Activated CD4-positive, alpha-beta T cell treated with anti-CD3 and anti-CD28 coated beads for 36 hours (primary cell): ENCODE data around the gene RNASET2. TPM values are rescaled to one million over a fixed set of nuclear protein-coding genes. Genes with fewer than 3 reads are reported as not detected.
"Not testable (repeated sequence)": the region's sequence is repeated elsewhere in the genome, so short reads cannot be mapped to it uniquely, and the experiment has no call there.

Experiments used
- ATAC-seq: fragments of 200-7000 bp; cut with Tn5 transposase; one replicate; pipeline ENCODE4 v1.10.0; 2021; ENCODE audit warnings: mild to moderate bottlenecking, moderate library complexity
- CTCF ChIA-PET: fragments of 350-600 bp; sonication (Branson Sonifier 250); formaldehyde crosslinking; loops from one replicate; lab custom pipeline; 2021; ENCODE audit warnings: antibody characterized with exemption; lab: Charles Lee
- POLR2A ChIA-PET: fragments of 350-600 bp; sonication (Branson Sonifier 250); formaldehyde crosslinking; loops from one replicate; lab custom pipeline; 2021; ENCODE audit warnings: antibody characterized with exemption, inconsistent platforms; lab: Charles Lee
- DNase-seq: peaks from one replicate; pipeline ENCODE4 v3.0.0-alpha.2; 2020
- H3K27ac Mint-ChIP-seq: one replicate; pipeline ENCODE4 v1.8.0; 2021; ENCODE audit warnings: mixed read lengths
- H3K27me3 Mint-ChIP-seq: one replicate; pipeline ENCODE4 v1.8.0; 2021; ENCODE audit warnings: mixed read lengths
- H3K36me3 Mint-ChIP-seq: one replicate; pipeline ENCODE4 v1.8.0; 2021; ENCODE audit warnings: low read depth, mixed read lengths
- H3K4me1 Mint-ChIP-seq: one replicate; pipeline ENCODE4 v1.8.0; 2021; ENCODE audit warnings: mixed read lengths
- H3K4me3 Mint-ChIP-seq: one replicate; pipeline ENCODE4 v1.8.0; 2021; ENCODE audit warnings: mild to moderate bottlenecking, moderate library complexity, mixed read lengths
- H3K9me3 Mint-ChIP-seq: one replicate; pipeline ENCODE4 v1.8.0; 2021; ENCODE audit warnings: low read depth, mixed read lengths
- intact Hi-C, 2 experiments: fragments of 100-400 bp; cut with DNase I in 1 of 2; cut with micrococcal nuclease in 1 of 2; formaldehyde crosslinking; loops; one replicate each; pipeline versions ENCODE4 v1.14.2 to v1.15.1; 2022 to 2024; cut with DNase I, micrococcal nuclease
- total RNA-seq, 2 experiments: library from RNA; stranded (reverse); gene quantifications; one replicate each; pipeline ENCODE4 v1.2.3, GENCODE V29; 2021

Gene RNASET2
- total RNA-seq, 2 experiments from 2014 or later = 68.7 to 85.2 TPM

- H3K4me1 Mint-ChIP-seq = peaks cover 78% of the 10 kb centered on the region
- H3K27me3 Mint-ChIP-seq = no peaks in the 10 kb centered on the region
- DNase-seq (no peak), ATAC-seq (no peak)
- POLR2A ChIA-PET = interaction anchor here (1.4 kb wide), 1 partner anchor 13 kb away, joined by 4 read pairs; no protein-coding TSS in a partner anchor
- CTCF ChIA-PET = interaction anchor here (0.6 to 1.7 kb wide), 3 partner anchors 18 to 89 kb away, joined by 3 to 7 read pairs (median 4); no protein-coding TSS in a partner anchor
- peaks cover 34% of the 10 kb centered on the region for H3K36me3 Mint-ChIP-seq
- H3K4me3 Mint-ChIP-seq = peak overlapping the region; percentile 94
- H3K9me3 Mint-ChIP-seq = no peaks in the 10 kb centered on the region
- peak overlapping the region; percentile 73 for H3K27ac Mint-ChIP-seq
- intact Hi-C loops = loop anchor here (2.0 to 5.0 kb wide), 4 partner anchors 93 to 612 kb away; partner anchors contain the start of gene SFT2D1 (in 1 of the 2)
These were observed 2.1 kb downstream of the RNASET2 start for GRCh38 chr6:166954118-166954713.

GRCh38 chr6:166952567-166953486 is 3.5 kb downstream of the RNASET2 start:
- H3K4me3 Mint-ChIP-seq = peak overlapping the region; percentile 94
- intact Hi-C loops = loop anchor here (5.0 kb wide), 3 partner anchors 166 to 611 kb away; partner anchors contain the start of gene SFT2D1 (in 1 of the 2)
- peaks cover 34% of the 10 kb centered on the region for H3K36me3 Mint-ChIP-seq
- peaks cover 70% of the 10 kb centered on the region for H3K4me1 Mint-ChIP-seq
- ATAC-seq (peak; percentile 10), DNase-seq (peak; percentile 68)
- POLR2A ChIA-PET = interaction anchor here (1.4 kb wide), 1 partner anchor 11 kb away, joined by 4 read pairs; no protein-coding TSS in a partner anchor
- no peaks in the 10 kb centered on the region for H3K9me3 Mint-ChIP-seq
- CTCF ChIA-PET = interaction anchor here (0.6 to 2.1 kb wide), 8 partner anchors 9 to 166 kb away, joined by 3 to 11 read pairs (median 4); partner anchors contain the start of gene CEP43
- peak overlapping the region; percentile 76 for H3K27ac Mint-ChIP-seq
- H3K27me3 Mint-ChIP-seq = no peaks in the 10 kb centered on the region

GRCh38 chr6:166952121-166952520 is 4.2 kb downstream of the RNASET2 start:
- intact Hi-C loops = loop anchor here (5.0 kb wide), 3 partner anchors 165 to 610 kb away; partner anchors contain the start of gene SFT2D1 (in 1 of the 2)
- H3K27ac Mint-ChIP-seq = peak overlapping the region; percentile 76
- H3K4me1 Mint-ChIP-seq = peaks cover 63% of the 10 kb centered on the region
- no peaks in the 10 kb centered on the region for H3K9me3 Mint-ChIP-seq
- no peaks in the 10 kb centered on the region for H3K27me3 Mint-ChIP-seq
- no peak for ATAC-seq
- H3K36me3 Mint-ChIP-seq = peaks cover 40% of the 10 kb centered on the region
- CTCF ChIA-PET = interaction anchor here (0.6 to 2.1 kb wide), 4 partner anchors 10 to 165 kb away, joined by 3 to 11 read pairs (median 4); no protein-coding TSS in a partner anchor
- POLR2A ChIA-PET = interaction anchor here (0.6 kb wide), 2 partner anchors 82 to 196 kb away, joined by 3 read pairs; no protein-coding TSS in a partner anchor
- peak overlapping the region; percentile 94 for H3K4me3 Mint-ChIP-seq
- DNase-seq = peak; percentile 40

GRCh38 chr6:166951670-166952060 is 4.7 kb downstream of the RNASET2 start:
- Mint-ChIP-seq H3K27me3 (no peaks in the 10 kb centered on the region), H3K4me3 (peak overlapping the region; percentile 27), H3K4me1 (peaks cover 63% of the 10 kb centered on the region), H3K27ac (peak overlapping the region; percentile 95), H3K9me3 (no peaks in the 10 kb centered on the region), H3K36me3 (peaks cover 43% of the 10 kb centered on the region)
- intact Hi-C loops = loop anchor here (1.0 to 5.0 kb wide), 9 partner anchors 8 to 609 kb away; partner anchors contain the start of genes CEP43 (in 1 of the 2) and SFT2D1 (in 1 of the 2)
- ChIA-PET POLR2A (interaction anchor here (0.6 to 0.7 kb wide), 3 partner anchors 10 to 196 kb away, joined by 3 to 5 read pairs (median 3); no protein-coding TSS in a partner anchor), CTCF (interaction anchor here (0.6 to 2.1 kb wide), 4 partner anchors 9 to 778 kb away, joined by 3 to 11 read pairs (median 4); no protein-coding TSS in a partner anchor)
- ATAC-seq (no peak), DNase-seq (no peak)

- DNase-seq (peak; percentile 89), ATAC-seq (peak; percentile 84)
- CTCF ChIA-PET = interaction anchor here (0.6 to 2.1 kb wide), 6 partner anchors 9 to 778 kb away, joined by 3 to 11 read pairs (median 3); no protein-coding TSS in a partner anchor
- H3K27ac Mint-ChIP-seq = peak overlapping the region; percentile 95
- peaks cover 63% of the 10 kb centered on the region for H3K4me1 Mint-ChIP-seq
- intact Hi-C loops = loop anchor here (1.0 to 5.0 kb wide), 9 partner anchors 8 to 609 kb away; partner anchors contain the start of genes CEP43 (in 1 of the 2) and SFT2D1 (in 1 of the 2)
- not testable (repeated sequence) for H3K27me3 Mint-ChIP-seq, H3K9me3 Mint-ChIP-seq
- H3K36me3 Mint-ChIP-seq = peaks cover 47% of the 10 kb centered on the region
- POLR2A ChIA-PET = interaction anchor here (0.6 to 0.7 kb wide), 3 partner anchors 9 to 197 kb away, joined by 3 to 5 read pairs (median 3); no protein-coding TSS in a partner anchor
- H3K4me3 Mint-ChIP-seq = peak overlapping the region; percentile 61
These were observed 5.3 kb downstream of the RNASET2 start for GRCh38 chr6:166950892-166951669.

- ATAC-seq = peak; percentile 34
- POLR2A ChIA-PET = interaction anchor here (0.7 kb wide), 1 partner anchor 1217 kb away, joined by 3 read pairs; no protein-coding TSS in a partner anchor
- H3K4me3 Mint-ChIP-seq = peak overlapping the region; percentile 61
- H3K9me3 Mint-ChIP-seq = no peaks in the 10 kb centered on the region
- intact Hi-C loops = loop anchor here (2.0 to 5.0 kb wide), 5 partner anchors 116 to 608 kb away; partner anchors contain the start of gene SFT2D1 (in 1 of the 2)
- no peaks in the 10 kb centered on the region for H3K27me3 Mint-ChIP-seq
- peak; percentile 48 for DNase-seq
- peaks cover 50% of the 10 kb centered on the region for H3K36me3 Mint-ChIP-seq
- H3K4me1 Mint-ChIP-seq = peaks cover 62% of the 10 kb centered on the region
- peak overlapping the region; percentile 95 for H3K27ac Mint-ChIP-seq
- CTCF ChIA-PET = interaction anchor here (0.8 to 2.1 kb wide), 5 partner anchors 8 to 175 kb away, joined by 3 to 11 read pairs (median 4); no protein-coding TSS in a partner anchor
These were observed 5.9 kb downstream of the RNASET2 start for GRCh38 chr6:166950443-166950821.

GRCh38 chr6:166949528-166950442 is 6.6 kb downstream of the RNASET2 start:
- DNase-seq (no peak), ATAC-seq (peak; percentile 3)
- Mint-ChIP-seq H3K27me3 (no peaks in the 10 kb centered on the region), H3K9me3 (no peaks in the 10 kb centered on the region), H3K36me3 (peaks cover 49% of the 10 kb centered on the region), H3K27ac (peak overlapping the region; percentile 95), H3K4me1 (peaks cover 61% of the 10 kb centered on the region), H3K4me3 (peak overlapping the region; percentile 61)
- CTCF ChIA-PET = interaction anchor here (0.8 to 1.6 kb wide), 4 partner anchors 9 to 164 kb away, joined by 3 to 5 read pairs (median 4); no protein-coding TSS in a partner anchor
- intact Hi-C loops = loop anchor here (2.0 to 5.0 kb wide), 5 partner anchors 115 to 607 kb away; partner anchors contain the start of gene SFT2D1 (in 1 of the 2)
- POLR2A ChIA-PET = interaction anchor here (0.7 kb wide), 2 partner anchors 164 to 1218 kb away, joined by 3 to 4 read pairs; no protein-coding TSS in a partner anchor

GRCh38 chr6:166948724-166949123 is 7.6 kb downstream of the RNASET2 start:
- ATAC-seq, H3K9me3 Mint-ChIP-seq, H3K27ac Mint-ChIP-seq, intact Hi-C loops, POLR2A ChIA-PET, H3K27me3 Mint-ChIP-seq, DNase-seq, H3K4me3 Mint-ChIP-seq, CTCF ChIA-PET: not testable (repeated sequence)
- Mint-ChIP-seq H3K4me1 (peaks cover 56% of the 10 kb centered on the region), H3K36me3 (peaks cover 41% of the 10 kb centered on the region)

- POLR2A ChIA-PET = no interaction called here
- Mint-ChIP-seq H3K27me3 (no peaks in the 10 kb centered on the region), H3K4me1 (peaks cover 55% of the 10 kb centered on the region), H3K9me3 (no peaks in the 10 kb centered on the region), H3K36me3 (peaks cover 40% of the 10 kb centered on the region), H3K4me3 (no peak overlapping the region), H3K27ac (no peak overlapping the region)
- DNase-seq (no peak), ATAC-seq (no peak)
- intact Hi-C loops = no loop called here
- CTCF ChIA-PET = no interaction called here
These were observed 9.1 kb downstream of the RNASET2 start for GRCh38 chr6:166947251-166947650.
